Stimulated activated CD4-positive, alpha-beta T cell treated with anti-CD3 and anti-CD28 coated beads, Interleukin-15, amount 100 ng/mL, for 48 hours (primary cell): ENCODE data around the gene RHNO1.
"Not testable (repeated sequence)": the region's sequence is repeated elsewhere in the genome, so short reads cannot be mapped to it uniquely, and the experiment has no call there.

ENCODE experiments used
- DNase-seq, 2 donors: peaks; one replicate each; pipeline ENCODE4 v3.0.0-alpha.2; 2020; ENCODE audit warnings: low read depth in 2 of 2

Gene RHNO1

DNA sequence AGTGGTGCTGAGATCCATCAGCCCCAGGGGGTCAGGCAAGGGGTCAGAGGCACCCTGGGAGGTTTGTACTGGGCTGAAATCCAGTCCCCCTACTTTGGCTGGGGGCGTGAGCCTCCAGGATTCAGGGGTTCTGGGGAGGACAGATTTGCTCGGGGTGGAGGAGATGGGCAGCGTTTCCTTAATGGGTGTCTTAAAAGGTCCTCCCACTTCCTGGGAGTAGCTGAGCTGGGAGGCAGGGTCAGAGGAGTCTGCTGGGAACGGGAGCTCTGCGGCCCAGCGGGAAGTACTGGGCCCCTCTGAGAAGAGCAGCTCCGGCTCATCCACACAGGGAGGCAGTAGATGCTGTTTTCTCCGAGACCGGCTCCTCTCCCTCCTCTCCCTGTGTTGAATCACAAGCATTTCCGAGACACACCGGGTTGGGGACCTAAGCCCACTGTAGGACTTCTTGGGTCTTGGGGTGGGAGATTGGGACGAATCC, 18.0 kb upstream of the RHNO1 start:
- no peak for DNase-seq

- DNase-seq: no peak
Observed at GRCh38 chr12:2860170-2860569, 16.9 kb upstream of the RHNO1 start.

GRCh38 chr12:2862876-2863275, 14.1 kb upstream of the RHNO1 start:
- no peak for DNase-seq

GRCh38 chr12:2863402-2863801, 13.6 kb upstream of the RHNO1 start:
- DNase-seq: not testable (repeated sequence)

DNA sequence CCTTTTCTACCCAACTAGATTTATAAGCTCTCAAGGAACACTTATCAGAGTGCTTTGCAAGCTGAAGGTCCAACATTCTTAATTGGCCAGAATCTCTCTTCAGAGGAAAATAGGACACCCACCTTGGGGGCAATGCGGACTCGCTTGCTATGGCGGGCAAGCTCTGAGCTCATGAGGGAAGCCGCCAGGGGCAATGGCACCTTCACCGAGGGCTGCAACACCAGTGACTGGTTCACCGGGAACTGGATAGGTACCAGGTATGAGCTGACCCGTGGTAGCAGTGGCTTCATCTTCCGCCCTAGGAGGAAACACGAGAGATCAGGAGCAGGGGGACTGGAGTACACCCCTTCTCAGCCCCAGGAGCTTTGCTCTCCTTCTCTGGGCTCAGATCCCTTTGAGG, 12.8 kb upstream of the RHNO1 start:
- DNase-seq: no peak

GRCh38 chr12:2868986-2869632, 7.9 kb upstream of the RHNO1 start:
- not testable (repeated sequence) for DNase-seq

- DNase-seq: peak in 1 of 2 donors; percentile 20
Observed at GRCh38 chr12:2876431-2877046, 484 bp upstream of the RHNO1 start.

DNA sequence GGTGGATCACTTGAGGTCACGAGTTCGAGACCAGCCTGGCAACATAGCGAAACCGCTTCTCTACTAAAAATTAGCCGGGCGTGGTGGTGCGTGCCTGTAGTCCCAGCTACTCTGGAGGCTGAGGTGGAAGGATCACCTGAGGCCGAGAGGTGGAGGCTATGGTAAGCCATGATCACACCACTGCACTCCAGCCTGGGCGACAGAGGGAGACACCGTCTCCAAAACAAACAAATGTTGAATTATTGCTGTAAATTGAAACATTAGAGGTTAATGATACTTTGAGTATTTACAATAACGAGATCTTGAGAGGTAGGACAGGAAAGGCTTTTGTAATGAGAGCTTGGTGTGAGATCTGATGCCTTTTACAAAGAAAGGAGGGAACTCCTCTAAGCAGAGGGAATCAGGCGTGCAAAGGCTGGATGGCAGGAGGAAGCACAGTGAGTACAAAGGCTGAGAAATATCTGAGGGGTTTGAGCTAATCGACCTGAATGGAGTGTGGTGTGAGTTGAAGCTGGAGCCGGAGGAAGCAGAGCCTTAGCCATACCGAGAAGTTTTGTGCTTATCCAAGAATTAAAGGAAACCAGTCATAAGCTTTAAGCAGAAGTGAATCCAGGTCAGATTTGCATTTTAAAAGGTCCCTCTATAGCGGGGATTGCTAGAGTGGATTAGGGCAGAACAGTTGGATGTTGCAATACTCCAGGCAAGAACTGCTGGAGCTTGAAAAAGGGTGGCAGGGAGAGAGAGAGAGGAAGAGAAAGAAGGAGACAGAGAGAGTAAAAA, 1.1 kb downstream of the RHNO1 start:
- DNase-seq: no peak

GRCh38 chr12:2879853-2880252, 2.8 kb downstream of the RHNO1 start:
- no peak for DNase-seq

DNA sequence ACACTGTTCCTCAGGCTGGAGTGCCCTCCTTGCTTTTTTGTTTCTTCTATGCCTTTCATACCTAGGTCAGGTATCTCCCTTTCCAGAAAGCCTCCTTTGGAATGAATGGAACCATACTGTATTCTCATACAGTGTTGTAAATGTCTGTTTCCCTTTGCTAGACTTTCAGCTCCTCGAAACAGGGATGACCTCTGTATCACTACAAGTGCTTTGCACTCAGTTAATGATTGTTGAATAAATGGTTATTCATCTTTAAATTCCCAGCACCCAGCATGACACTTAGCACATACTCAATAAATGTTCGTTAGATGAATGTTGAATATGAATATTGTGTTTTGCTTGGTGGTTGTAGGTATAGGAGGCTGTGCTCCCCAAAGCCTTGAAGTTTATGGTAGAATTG, 7.8 kb downstream of the RHNO1 start:
- DNase-seq: no peak

- no peak for DNase-seq
Observed at GRCh38 chr12:2886768-2887450, 9.9 kb downstream of the RHNO1 start.

DNA sequence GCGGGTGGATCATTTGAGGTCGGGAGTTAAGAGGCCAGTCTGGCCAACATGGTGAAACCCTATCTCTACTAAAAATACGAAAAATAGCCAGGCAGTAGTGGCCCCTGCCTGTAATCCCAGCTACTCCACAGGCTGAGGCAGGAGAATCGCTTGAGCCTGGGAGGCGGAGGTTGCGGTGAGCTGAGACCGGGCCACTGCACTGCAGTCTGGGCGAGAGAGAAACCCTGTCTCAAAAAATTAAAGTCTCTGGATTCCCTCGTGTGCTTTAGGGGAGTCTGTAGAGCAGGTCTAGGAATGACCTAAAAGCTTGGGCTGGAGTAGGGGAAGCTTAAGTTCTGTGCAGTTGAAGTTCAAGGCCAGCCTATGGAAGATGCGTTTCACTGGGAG, 13.0 kb downstream of the RHNO1 start:
- DNase-seq: no peak

DNA sequence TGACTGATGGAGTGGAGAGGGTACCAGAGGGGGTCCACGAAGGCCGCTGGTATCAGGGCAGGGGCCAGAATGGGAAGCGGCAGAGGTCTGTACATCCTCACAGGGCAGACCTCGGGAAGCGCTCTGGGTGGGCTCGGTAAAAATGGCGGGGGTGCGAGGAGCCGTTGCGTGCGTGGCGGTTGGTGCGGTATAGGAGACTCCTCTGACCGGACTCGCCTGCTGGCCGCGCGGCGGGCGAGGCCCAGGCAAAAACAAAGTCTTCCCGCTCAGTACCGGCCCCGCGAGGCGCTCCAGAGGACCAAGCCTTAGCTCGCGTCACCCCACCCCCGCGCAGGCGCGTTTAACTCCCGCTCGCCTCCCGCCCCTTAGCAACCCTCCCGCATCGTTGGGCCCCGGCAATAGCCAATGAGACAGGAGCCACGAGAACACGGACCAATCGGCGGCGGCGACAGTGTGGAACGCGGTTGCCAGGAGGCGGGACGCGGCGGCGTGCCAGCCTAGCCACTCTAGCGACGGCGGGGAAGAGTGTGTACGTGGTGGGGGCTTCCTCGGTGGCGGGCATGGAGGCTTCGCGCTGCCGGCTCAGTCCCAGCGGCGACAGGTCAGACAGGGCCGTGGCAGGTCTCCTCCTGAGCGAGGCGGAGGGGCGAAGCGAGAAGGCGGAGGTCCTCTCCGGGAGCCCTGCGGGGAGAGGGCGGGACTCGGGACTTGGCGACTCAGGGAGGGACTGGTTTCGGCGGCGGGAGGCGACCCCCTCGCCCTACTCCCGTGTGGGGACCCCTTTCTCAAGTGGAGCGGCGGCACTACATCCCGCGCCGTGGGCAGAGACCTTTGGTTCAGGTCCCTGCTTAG, 13.6 kb downstream of the RHNO1 start, which contains the start of gene TULP3:
TULP3 (plus strand) TSS at position 504 of the 852 bp plus-strand sequence; CDS start at position 561, 57 bp downstream.
- DNase-seq: peak; percentile 95 to 97

GRCh38 chr12:2891240-2892053, 14.4 kb downstream of the RHNO1 start:
- no peak for DNase-seq

- no peak for DNase-seq
Observed at GRCh38 chr12:2892246-2892645, 15.2 kb downstream of the RHNO1 start.

DNA sequence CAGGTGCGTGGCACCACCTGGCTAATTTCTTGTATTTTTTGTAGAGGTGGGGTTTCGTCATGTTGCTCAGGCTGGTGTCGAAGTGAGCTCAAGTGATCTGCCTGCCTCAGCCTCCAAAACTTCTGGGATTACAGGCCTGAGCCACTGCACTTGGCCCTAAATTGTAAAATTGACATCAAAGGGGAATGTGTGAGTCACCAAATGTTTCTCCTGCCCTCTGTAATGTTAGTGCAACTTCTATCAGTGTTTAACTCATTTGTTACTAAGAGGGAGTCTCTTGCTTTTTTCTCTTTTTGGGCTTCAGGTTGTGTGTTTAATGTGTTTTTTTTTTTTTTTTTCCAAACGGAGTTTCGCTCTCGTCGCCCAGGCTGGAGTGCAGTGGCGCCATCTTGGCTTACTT, 16.0 kb downstream of the RHNO1 start:
- DNase-seq: no peak

GRCh38 chr12:2895051-2895451, 18.0 kb downstream of the RHNO1 start:
- DNase-seq: no peak

- DNase-seq: no peak
Observed at GRCh38 chr12:2895511-2895910, 18.5 kb downstream of the RHNO1 start.

- DNase-seq: no peak
Observed at GRCh38 chr12:2897418-2897817, 20.4 kb downstream of the RHNO1 start.

DNA sequence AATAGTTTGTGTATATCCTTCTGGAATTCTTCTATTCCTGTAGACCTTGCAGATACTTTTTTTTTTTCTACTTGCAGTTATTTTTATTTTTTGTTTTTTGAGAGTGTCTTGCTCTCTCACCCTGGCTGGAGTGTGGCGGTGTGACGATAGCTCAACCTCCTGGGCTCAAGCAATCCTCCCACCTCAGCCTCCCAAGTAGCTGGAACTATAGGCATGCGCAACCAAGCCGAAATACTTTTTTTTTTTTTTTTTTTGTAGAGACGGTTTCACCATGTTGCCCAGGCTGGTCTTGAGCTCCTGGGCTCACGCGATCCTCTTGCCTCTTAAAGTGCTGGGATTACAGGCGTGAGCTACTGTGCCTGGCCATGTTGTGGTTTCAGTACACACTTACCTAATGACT, 23.6 kb downstream of the RHNO1 start:
- DNase-seq: no peak
